Loucy (cell line): ENCODE results near the gene OR2Y1.

Experiments used
- H2AFZ ChIP-seq: fragments of 200-600 bp; sonication (generic); 2 replicates; pipeline ENCODE4 v1.6.0; 2016; ENCODE audit warnings: antibody characterized with exemption, mild to moderate bottlenecking, low read length, moderate library complexity
- H3F3A ChIP-seq: fragments of 200-600 bp; 2 replicates; pipeline ENCODE4 v1.6.0; 2016; ENCODE audit warnings: antibody characterized with exemption, low read depth, mild to moderate bottlenecking
- H3K27me3 ChIP-seq: fragments of 200-600 bp; sonication (generic); 2 replicates; pipeline ENCODE4 v1.6.1; 2014; ENCODE audit warnings: low read length, mild to moderate bottlenecking; ENCODE audit not compliant: insufficient read depth, poor library complexity, severe bottlenecking
- H3K36me3 ChIP-seq: fragments of 200-600 bp; sonication (generic); 2 replicates; pipeline ENCODE4 v1.6.1; 2016; ENCODE audit warnings: low read length; ENCODE audit not compliant: insufficient read depth
- H3K4me1 ChIP-seq: fragments of 200-600 bp; sonication (generic); 2 replicates; pipeline ENCODE4 v1.5.1; 2014; ENCODE audit warnings: low read length, mild to moderate bottlenecking; ENCODE audit not compliant: insufficient read depth, poor library complexity, severe bottlenecking
- H3K4me2 ChIP-seq: fragments of 200-600 bp; sonication (generic); 2 replicates; pipeline ENCODE4 v1.6.0; 2014; ENCODE audit warnings: antibody characterized with exemption, low read length, low read depth, mild to moderate bottlenecking; ENCODE audit not compliant: poor library complexity, severe bottlenecking
- H3K4me3 ChIP-seq: fragments of 200-600 bp; sonication (generic); 2 replicates; pipeline ENCODE4 v1.5.1; 2014; ENCODE audit warnings: low read length, mild to moderate bottlenecking, mixed read lengths; ENCODE audit not compliant: poor library complexity, severe bottlenecking
- H3K79me2 ChIP-seq: fragments of 200-600 bp; sonication (generic); 2 replicates; pipeline ENCODE4 v1.6.1; 2014; ENCODE audit warnings: low read length; ENCODE audit not compliant: insufficient read depth
- H3K9ac ChIP-seq: fragments of 200-600 bp; sonication (generic); 2 replicates; pipeline ENCODE4 v1.6.0; 2014; ENCODE audit warnings: mild to moderate bottlenecking, low read depth, low read length, moderate library complexity; ENCODE audit not compliant: poor library complexity, severe bottlenecking
- H3K9me2 ChIP-seq: fragments of 200-600 bp; sonication (generic); replicated peaks from 2 replicates; pipeline ENCODE4 v1.6.1; 2016; ENCODE audit warnings: low read depth, low read length, mixed read lengths
- H3K9me3 ChIP-seq: fragments of 200-600 bp; sonication (generic); 2 replicates; pipeline ENCODE4 v1.6.1; 2014; ENCODE audit warnings: mild to moderate bottlenecking, antibody characterized with exemption, low read length, low read depth; ENCODE audit not compliant: insufficient read depth
- H4K20me1 ChIP-seq: fragments of 200-600 bp; sonication (generic); 2 replicates; pipeline ENCODE4 v1.6.0; 2014; ENCODE audit warnings: antibody characterized with exemption, low read length, mild to moderate bottlenecking; ENCODE audit not compliant: insufficient read depth, poor library complexity, severe bottlenecking
- CTCF ChIP-seq: fragments of 200-600 bp; sonication (generic); conservative IDR thresholded peaks from 2 replicates; pipeline ENCODE4 v1.5.1; 2014; ENCODE audit warnings: mild to moderate bottlenecking, antibody characterized with exemption, low read length
- EZH2phosphoT487 ChIP-seq: fragments of 200-600 bp; IDR thresholded peaks from 2 replicates; pipeline ENCODE4 v1.6.1; 2018; ENCODE audit warnings: antibody characterized with exemption, mild to moderate bottlenecking, moderate library complexity, borderline replicate concordance

OR2Y1 gene

GRCh38 chr5:180696116-180696515, 43.7 kb downstream of the OR2Y1 start:
- TF ChIP-seq CTCF: no peak
- TF ChIP-seq EZH2phosphoT487: no peak
- H3K4me3 ChIP-seq: no peak overlapping the region
- no peaks in the 10 kb centered on the region for H3K9me3 ChIP-seq

GRCh38 chr5:180692429-180692828, 47.4 kb downstream of the OR2Y1 start:
- Histone ChIP-seq H3K4me1 (peaks cover 26% of the 10 kb centered on the region), H4K20me1 (no peaks in the 10 kb centered on the region), H3K4me2 (no peak overlapping the region), H3K27me3 (no peaks in the 10 kb centered on the region), H3K4me3 (no peak overlapping the region), H3K9ac (no peak overlapping the region), H2AFZ (no peak overlapping the region), H3K79me2 (no peaks in the 10 kb centered on the region), H3K9me2 (no peaks in the 10 kb centered on the region), H3K36me3 (no peaks in the 10 kb centered on the region), H3F3A (no peaks in the 10 kb centered on the region; the same call in 1 of the 2 replicates), H3K9me3 (no peaks in the 10 kb centered on the region)
- no peak for TF ChIP-seq EZH2phosphoT487
- no peak for TF ChIP-seq CTCF

More at GRCh38 chr5:180696116-180696515, 43.7 kb downstream of the OR2Y1 start:
- no peak overlapping the region for H3K4me2 ChIP-seq
- H3K9me2 ChIP-seq: no peaks in the 10 kb centered on the region
- H2AFZ ChIP-seq: no peak overlapping the region
- H3K79me2 ChIP-seq: no peaks in the 10 kb centered on the region
- H3F3A ChIP-seq: no peaks in the 10 kb centered on the region
- H3K9ac ChIP-seq: no peak overlapping the region
- H3K36me3 ChIP-seq: no peaks in the 10 kb centered on the region
- no peaks in the 10 kb centered on the region for H3K4me1 ChIP-seq
- H4K20me1 ChIP-seq: no peaks in the 10 kb centered on the region
- no peaks in the 10 kb centered on the region for H3K27me3 ChIP-seq

- Histone ChIP-seq H3K4me2 (no peak overlapping the region), H3F3A (no peaks in the 10 kb centered on the region; the same call in 1 of the 2 replicates), H3K9me2 (no peaks in the 10 kb centered on the region), H3K9ac (no peak overlapping the region), H3K79me2 (no peaks in the 10 kb centered on the region), H4K20me1 (no peaks in the 10 kb centered on the region), H3K36me3 (no peaks in the 10 kb centered on the region), H3K27me3 (no peaks in the 10 kb centered on the region), H2AFZ (no peak overlapping the region), H3K4me3 (no peak overlapping the region), H3K9me3 (no peaks in the 10 kb centered on the region), H3K4me1 (peaks cover 26% of the 10 kb centered on the region)
- TF ChIP-seq EZH2phosphoT487 (no peak), CTCF (no peak)
Measured at GRCh38 chr5:180691046-180691445, 48.8 kb downstream of the OR2Y1 start.
